Activated CD8-positive, alpha-beta memory T cell treated with anti-CD3 and anti-CD28 coated beads for 36 hours (primary cell): Measurements from ENCODE around the gene CD79A. TPM values are rescaled to one million over a fixed set of nuclear protein-coding genes. Genes with fewer than 3 reads are reported as not detected.

Experiments
- CTCF ChIA-PET: fragments of 350-600 bp; sonication (Branson Sonifier 250); formaldehyde crosslinking; loops from one replicate; lab custom pipeline; 2021; ENCODE audit warnings: antibody characterized with exemption; lab: Charles Lee
- POLR2A ChIA-PET: fragments of 350-600 bp; sonication (Branson Sonifier 250); formaldehyde crosslinking; loops from one replicate; lab custom pipeline; 2021; ENCODE audit warnings: antibody characterized with exemption; lab: Charles Lee
- total RNA-seq, 2 experiments: library from RNA; stranded (reverse); gene quantifications; one replicate each; pipeline ENCODE4 v1.2.3, GENCODE V29; 2021

CD79A gene
- total RNA-seq, 2 experiments from 2014 or later, result 4.7 to 6.4 TPM

DNA sequence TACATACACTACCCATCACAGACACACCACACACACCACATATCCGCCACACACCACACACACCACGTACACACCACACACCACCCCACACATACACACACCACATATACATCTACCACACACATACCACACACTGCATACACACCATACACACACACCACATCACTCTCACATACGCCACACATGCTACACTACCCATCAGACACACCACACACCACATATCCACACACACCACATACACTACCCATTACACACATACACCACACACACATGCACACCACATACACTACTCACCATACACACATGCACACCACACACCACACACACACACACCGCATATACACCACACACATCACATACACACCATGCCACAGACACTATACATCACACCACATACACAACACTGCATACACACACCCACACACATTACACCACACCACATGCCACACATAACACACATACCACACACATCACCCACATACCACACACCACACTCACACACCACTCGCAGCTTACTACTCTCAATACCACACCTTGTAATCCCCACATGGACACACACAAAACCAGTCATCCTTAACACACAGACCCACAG, 41.7 kb downstream of the CD79A start:
- ChIA-PET CTCF (interaction anchor here (0.6 to 0.9 kb wide), 2 partner anchors 29 to 33 kb away, joined by 3 read pairs; no protein-coding TSS in a partner anchor), POLR2A (no interaction called here)

- POLR2A ChIA-PET, result interaction anchor here (1.0 kb wide), 1 partner anchor 28 kb away, joined by 4 read pairs; no protein-coding TSS in a partner anchor
- CTCF ChIA-PET, result interaction anchor here (0.9 kb wide), 1 partner anchor 35 kb away, joined by 3 read pairs; no protein-coding TSS in a partner anchor
These were observed 43.1 kb downstream of the CD79A start for GRCh38 chr19:41919948-41920712.

DNA sequence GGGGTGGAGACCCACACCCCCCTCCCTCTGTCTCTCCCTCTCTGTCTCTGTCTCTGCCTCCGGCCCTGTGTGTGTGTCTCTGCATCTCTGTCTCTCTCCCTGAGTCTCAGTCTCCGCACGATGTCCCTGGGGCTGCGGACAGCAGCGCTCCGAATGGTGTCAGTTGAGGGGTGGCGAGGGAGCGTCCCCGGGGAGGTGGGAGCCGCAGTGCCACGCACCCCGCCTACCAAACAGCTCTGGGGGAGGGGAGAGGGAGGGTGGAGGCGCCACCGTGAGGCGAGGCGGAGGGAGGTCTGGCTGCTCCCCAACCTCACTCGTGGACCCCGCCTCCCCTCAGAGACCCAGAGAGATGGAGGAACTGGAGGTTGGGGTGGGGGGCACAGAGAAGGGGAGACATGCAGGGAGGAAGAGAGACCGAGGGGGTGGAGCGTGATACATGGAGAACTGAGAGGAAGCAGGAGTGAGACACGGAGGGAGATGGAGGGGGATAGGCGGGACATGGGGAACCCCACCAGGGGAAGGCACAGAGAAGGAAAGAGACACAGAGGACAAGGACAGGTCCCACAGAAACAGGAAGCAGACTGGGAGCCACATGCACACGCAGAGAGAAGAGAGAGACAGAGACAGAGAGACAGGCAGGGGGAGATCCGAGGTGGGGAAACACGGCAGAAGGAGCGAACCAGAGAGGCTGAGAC, 44.0 kb downstream of the CD79A start:
- POLR2A ChIA-PET, result interaction anchor here (1.0 kb wide), 1 partner anchor 29 kb away, joined by 4 read pairs; no protein-coding TSS in a partner anchor
- CTCF ChIA-PET, result interaction anchor here (0.7 to 0.8 kb wide), 2 partner anchors 14 to 1350 kb away, joined by 3 to 4 read pairs; no protein-coding TSS in a partner anchor

DNA sequence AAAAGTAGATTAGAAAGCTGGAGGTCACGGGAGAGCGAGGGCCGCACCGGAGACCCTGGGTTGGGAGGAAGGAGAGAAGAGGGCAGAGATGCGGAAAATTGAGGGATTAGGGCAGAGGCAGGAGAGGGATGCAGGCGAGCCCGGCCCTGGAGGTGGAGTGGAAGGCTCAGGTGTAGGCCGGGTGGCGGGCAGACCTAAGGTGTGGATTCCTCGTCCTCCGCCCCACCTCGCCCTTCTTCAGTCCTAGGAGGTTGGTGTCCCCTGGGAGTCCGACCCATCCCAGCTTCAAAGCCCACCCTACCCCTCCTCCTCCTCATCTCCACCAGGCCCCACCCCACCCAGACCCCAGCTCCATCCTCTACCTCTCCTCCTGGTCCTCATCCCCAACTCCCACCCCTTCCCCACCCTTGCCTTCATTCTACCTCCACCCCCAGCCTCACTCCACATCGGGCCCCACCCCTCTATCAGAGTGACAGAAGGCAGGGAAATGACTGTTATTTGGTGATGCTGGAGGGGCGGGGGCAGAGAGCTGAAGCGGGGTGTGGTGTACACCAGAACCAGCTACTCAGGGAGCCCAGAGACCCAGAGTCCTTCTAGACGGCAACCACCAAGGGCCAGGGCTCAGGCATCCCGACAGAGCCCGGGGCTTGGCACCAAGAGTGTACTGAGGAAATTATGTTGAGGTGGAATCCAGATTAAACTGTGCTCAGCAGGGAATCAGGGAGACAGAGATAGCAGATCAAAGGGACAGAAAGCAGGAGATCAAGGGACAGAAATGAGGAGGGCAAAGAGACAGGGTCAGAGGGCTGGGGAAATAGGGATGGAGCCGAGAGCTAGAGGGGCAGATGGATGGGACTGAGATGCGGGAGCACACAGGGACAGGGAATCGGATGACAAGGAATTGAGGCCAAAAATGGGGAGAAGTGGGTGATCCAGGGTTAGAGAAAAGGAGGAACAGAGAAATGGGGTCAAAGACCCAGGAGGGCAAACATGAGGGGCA, 44.8 kb downstream of the CD79A start:
- ChIA-PET POLR2A (interaction anchor here (1.0 kb wide), 1 partner anchor 30 kb away, joined by 4 read pairs; no protein-coding TSS in a partner anchor), CTCF (interaction anchor here (0.8 kb wide), 1 partner anchor 13 kb away, joined by 3 read pairs; no protein-coding TSS in a partner anchor)

GRCh38 chr19:41922585-41922984, 45.5 kb downstream of the CD79A start:
- CTCF ChIA-PET, result no interaction called here

GRCh38 chr19:41923045-41923788, 46.1 kb downstream of the CD79A start:
- CTCF ChIA-PET, result interaction anchor here (0.9 kb wide), 1 partner anchor 23 kb away, joined by 3 read pairs; no protein-coding TSS in a partner anchor
- POLR2A ChIA-PET, result no interaction called here

More at GRCh38 chr19:41922585-41922984, 45.5 kb downstream of the CD79A start:
- POLR2A ChIA-PET, result no interaction called here

DNA sequence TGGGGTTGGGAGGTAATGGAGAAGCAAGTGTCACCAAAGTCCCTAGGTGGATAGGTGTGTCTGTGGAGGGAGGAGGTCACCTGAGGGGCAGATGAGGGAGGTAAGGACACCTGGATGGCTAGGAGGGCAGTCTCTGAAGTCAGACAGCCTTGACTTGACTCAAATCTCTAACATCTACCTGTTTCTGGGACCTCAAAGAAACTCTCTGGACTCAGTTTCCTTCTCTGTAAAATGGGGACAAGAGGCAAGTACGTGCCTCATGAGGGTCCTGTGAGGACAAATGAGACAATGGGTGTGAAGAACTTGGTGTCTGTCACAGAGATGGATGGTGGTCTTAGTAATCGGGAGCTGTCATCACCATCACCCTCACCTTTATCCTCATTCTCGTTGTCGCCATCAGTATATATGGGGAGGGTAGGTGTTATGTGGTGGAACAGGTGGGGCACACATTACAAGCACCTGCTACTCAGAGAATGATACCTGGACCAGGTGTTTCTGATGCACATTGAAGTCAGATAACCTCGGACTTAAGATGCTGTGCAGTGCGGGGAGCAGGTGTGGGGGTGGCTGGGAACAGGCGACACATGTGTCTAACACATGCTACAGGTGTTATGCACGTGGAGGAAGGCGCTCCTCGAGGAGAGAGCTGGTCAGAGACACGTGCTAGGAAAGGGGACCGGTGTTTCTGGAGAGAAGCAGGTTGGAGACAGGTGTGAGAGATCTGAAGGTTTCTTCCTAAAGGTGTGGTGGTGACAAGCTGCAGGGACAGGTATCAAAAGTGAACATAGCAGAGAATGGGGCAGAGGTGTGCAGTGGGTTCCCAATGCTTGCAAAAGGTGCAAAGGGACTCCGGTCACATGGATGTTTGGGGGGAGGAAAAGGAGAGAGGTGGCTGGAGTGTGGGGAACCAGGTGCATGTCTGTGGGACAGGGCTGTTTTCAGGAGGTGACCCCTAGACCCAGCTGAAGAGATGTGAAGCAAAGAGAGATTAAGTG, 47.4 kb downstream of the CD79A start:
- ChIA-PET CTCF (interaction anchor here (0.9 to 1.0 kb wide), 2 partner anchors 13 to 22 kb away, joined by 3 read pairs; no protein-coding TSS in a partner anchor), POLR2A (no interaction called here)

DNA sequence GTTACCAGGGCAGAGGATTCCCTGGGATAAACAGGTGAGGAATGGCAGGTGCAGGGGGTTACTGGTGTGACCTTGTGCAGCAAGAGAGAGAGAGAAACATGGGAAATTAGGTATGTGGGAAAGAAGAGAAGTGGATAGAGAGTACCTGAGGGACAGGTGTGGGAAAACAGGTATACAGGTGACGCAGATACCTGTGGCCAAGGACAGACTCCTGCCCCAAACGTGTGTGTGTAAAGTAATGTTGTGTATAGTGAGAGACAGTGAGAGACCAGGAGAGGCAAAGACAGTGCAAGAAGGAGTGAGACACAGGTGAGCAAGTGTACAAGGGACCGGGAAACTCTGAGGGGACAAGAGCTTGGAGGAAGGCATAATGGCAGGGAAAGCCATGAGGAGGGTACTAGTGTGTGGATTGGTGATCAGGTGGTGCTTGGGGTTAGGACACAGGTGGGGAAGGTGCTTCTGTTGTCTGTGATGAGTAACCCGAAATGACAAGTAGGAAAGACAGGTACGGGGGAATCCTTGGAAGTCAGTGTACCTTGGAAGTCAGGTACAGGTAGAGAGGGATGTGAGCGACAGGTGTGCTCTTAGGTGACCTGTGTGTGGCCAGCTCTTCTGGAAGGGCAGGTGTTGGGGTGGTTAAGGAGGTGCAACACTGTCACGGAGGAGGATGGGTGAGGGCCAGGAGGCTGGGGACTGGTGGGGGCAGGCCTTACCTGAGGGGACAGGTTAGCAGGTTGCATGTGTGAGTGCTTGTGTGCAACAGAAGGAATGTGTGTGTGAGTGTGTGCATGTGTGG, 48.3 kb downstream of the CD79A start:
- POLR2A ChIA-PET, result no interaction called here
- CTCF ChIA-PET, result interaction anchor here (0.6 to 1.0 kb wide), 2 partner anchors 11 to 12 kb away, joined by 3 read pairs; no protein-coding TSS in a partner anchor

- POLR2A ChIA-PET, result interaction anchor here (0.6 kb wide), 1 partner anchor 27 kb away, joined by 7 read pairs; no protein-coding TSS in a partner anchor
- CTCF ChIA-PET, result interaction anchor here (0.6 kb wide), 1 partner anchor 10 kb away, joined by 3 read pairs; no protein-coding TSS in a partner anchor
These were observed 49.1 kb downstream of the CD79A start for GRCh38 chr19:41926028-41926762.

DNA sequence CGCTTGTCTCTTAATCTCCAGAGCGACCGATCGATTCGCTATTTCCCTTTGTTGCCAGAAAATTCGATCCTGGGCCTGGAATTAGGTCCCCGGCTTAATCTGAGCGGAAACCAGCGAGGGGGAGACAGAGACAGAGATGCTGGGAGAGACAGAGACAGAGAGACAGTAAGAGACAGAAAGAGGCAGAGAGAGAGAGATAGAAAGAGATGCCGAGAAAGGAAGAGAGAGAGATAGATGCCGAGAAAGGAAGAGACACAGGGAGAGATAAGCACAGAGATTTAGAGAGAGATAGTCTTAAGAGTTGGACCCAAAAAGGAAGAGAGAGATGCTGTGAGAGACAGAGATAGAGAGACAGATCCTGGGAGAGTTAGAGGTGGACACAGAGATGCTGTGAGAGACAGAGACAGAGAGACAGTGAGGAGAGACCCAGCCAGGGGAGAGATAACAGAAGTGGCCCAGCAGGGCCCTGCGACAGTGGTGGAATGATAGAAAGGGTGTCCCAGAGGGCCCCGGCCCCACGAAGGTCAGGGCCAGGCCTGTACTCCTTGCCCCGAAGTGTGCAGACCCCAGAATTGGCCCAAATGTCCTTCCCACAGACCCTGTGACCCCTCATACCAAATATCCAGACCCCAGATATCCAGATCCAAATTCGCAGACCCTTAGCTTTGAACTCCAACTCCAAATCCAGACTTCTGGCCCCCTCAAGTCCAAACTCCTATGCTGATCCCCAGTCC, 49.9 kb downstream of the CD79A start:
- CTCF ChIA-PET, result interaction anchor here (0.7 to 1.4 kb wide), 3 partner anchors 32 to 134 kb away, joined by 3 read pairs; no protein-coding TSS in a partner anchor

DNA sequence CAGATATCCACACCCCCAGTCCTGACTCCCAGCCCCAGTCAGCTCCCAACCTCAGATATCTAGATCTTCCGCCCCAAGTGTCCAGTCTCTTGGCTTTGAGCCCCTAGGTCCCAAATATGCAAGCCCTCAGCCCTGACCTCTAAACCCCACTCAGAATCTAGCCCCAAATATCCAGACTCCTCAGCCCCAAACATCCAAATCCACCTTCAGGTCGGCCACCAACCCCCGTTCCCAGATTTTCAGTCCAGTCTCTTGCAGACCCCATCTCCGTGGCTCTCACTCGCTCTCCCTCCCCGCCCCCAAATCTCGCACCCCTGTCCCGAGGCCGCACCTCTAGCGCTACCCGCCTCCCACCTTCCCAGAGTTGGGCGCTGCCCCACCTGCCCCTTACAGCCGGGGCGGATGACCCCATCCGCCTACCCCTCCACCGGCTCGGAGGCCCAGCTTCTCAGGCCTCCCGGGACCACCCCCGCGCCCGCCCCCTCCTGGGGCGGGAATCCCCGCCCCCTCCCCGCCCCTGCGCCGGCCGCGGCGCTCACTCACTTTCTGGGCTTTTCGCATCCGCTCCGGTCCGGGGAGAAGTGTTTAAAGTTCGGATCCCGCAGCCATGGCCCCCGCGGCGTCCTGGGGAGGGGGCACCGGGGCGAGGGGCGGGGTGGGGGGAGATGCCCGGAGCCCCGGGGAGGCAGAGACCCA, 50.6 kb downstream of the CD79A start:
- ChIA-PET CTCF (interaction anchor here (0.7 to 1.4 kb wide), 4 partner anchors 32 to 135 kb away, joined by 3 read pairs; no protein-coding TSS in a partner anchor), POLR2A (interaction anchor here (1.0 kb wide), 1 partner anchor 40 kb away, joined by 5 read pairs; no protein-coding TSS in a partner anchor)

More for the DNA sequence above, 49.9 kb downstream of the CD79A start:
- POLR2A ChIA-PET, result no interaction called here

DNA sequence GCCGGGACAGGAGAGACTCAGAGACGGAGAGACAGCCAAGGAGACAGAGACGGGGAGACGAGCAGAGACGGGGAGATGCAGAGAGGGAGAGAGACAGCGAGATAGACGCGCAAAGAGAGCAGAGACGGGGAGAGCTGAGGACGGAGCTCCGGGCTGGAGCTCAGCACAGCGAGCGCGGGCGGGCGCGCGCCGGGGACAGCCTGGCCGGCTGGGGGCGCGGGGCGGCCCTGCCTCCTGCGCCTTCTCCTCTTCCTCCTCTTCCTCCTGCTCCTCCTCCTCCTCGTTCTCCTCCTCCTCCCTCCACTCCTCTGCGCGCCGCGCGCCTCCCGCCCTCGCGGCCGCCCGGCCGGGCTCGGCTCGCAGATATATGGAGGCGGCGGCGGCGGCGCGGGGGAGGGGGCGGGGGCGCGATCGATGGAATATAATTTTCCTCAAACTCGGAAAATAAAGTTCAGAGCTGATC, 51.2 kb downstream of the CD79A start, which contains the start of gene ERFL:
Gene ERFL (minus strand): TSS at position 229 of the 463 bp plus-strand sequence. CDS start 15,530 bp downstream, outside the sequence.
- POLR2A ChIA-PET, result interaction anchor here (1.0 kb wide), 1 partner anchor 41 kb away, joined by 5 read pairs; no protein-coding TSS in a partner anchor
- CTCF ChIA-PET, result interaction anchor here (0.7 to 1.4 kb wide), 3 partner anchors 44 to 135 kb away, joined by 3 read pairs; no protein-coding TSS in a partner anchor
